Measurements from ENCODE around the gene DDX51.

The DDX51 gene

GRCh38 chr12:132144115-132144809 lies at the start of gene DDX51, which contains the start of gene NOC4L:
TSS of gene DDX51 (minus strand) at chr12:132144319. CDS start at chr12:132144296, 23 bp downstream.
TSS of gene NOC4L (plus strand) at chr12:132144457. CDS start at chr12:132144489, 32 bp downstream.
- DNase-seq (ENCODE audit: low spot score), result peak; percentile 99

DNA sequence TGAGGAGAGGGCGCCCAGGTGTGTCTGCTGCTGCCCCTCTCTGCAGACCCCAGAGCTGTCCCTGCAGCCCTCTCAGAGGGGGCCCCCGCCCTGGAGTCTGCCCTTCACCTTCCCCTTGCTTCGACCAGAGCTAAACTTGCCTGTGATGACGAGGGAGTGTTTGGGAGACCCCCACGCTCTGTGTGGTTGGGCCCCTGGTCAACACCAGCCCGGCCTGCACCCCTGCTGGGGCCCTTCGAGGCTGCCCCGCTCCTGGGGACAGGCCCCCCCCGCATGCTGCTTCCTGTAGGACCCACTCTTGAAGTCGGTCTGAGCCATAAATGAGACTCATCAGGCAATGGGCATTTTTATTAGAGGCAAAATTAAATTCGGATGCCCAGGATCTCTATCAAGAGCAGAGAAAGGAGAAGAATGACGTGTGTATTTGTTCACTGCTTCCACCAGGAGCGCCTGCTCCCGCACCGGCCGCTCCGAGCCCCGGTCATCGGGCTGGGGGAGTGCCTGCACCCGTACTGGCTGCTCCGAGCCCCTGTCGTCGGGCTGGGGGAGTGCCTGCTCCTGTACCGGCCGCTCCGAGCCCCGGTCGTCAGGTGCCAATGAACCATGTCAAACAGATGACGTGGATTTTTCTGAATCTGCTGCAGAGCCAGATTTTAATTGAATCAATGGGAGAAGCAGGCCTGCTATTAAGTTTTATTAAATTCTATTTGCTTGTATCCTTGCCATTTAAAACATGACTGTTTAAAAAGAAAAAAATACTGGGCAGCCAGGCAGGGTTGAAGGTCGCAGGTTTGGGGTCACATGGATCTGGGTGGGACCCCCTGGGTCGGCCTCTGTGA lies 47.8 kb upstream of the DDX51 start:
- DNase-seq (ENCODE audit: low spot score), result no peak

DNA sequence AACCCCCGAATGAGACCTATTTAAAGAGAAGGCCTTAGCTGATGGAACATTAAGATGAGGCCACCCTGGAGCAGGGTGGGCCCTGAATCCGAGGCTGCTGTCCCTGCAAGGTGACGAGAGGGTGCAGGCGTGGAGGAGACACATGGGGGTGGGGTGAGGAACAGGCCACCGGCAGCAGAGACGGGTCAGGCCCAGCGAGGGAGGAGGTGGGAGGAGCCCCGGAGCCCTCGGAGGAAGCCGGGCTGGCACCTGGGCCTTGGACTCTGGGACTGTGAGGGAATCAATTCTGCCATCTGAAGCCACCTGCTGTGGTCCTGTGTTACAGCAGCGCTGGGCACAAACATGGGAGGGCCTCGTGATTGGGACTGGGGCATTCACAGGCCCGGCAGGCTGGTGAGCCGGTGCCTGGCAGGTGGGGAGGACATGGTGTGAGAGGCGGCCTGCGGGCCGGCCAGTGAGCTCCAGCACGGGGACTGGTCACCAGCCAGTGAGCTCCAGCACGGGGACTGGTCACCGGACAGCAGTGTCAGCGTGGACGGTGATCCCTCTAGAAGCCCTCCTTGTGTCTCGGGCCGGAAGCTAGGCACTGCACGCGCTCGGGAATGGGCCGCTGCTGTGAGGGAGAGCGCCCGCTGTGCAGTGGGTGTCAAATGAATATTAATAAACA lies 46.8 kb upstream of the DDX51 start:
- no peak for DNase-seq (ENCODE audit: low spot score)

DNA sequence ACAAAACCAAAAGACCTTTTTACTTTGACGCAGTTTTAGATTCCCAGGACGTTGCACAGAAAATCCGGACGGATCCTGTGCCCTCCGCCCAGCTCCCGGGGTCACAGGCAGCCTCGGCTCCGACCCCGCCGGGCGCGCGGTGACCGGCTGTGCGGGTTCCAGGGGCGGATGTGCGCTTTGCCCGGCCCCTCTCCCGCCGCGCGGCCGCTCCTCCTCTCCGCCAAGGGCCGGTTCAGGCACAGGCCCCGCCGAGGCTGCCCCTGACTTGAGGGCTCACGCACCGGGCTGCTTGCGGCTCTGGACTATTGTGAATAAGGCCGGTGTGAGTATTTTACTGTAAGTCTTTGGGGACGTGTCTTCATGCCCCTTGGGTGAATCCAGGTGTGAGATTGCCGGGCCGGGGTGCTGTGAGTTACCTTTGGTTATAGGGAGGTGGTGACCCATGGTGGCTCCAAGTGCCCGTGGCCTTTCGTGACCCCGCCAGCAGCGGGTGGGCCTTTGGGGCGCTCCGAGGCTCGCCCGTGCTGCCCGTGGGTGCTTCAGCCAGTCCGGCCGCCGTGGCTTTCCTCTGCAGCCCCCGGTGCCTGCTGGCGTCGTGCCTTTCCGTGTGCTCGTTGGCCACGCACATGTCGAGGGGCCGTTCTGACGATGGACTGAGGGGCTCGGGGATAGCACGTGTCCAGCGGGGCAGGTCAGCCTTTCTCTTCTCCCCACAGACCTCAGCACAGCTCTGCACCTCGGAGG lies 46.1 kb upstream of the DDX51 start:
- DNase-seq (ENCODE audit: low spot score), result no peak

DNA sequence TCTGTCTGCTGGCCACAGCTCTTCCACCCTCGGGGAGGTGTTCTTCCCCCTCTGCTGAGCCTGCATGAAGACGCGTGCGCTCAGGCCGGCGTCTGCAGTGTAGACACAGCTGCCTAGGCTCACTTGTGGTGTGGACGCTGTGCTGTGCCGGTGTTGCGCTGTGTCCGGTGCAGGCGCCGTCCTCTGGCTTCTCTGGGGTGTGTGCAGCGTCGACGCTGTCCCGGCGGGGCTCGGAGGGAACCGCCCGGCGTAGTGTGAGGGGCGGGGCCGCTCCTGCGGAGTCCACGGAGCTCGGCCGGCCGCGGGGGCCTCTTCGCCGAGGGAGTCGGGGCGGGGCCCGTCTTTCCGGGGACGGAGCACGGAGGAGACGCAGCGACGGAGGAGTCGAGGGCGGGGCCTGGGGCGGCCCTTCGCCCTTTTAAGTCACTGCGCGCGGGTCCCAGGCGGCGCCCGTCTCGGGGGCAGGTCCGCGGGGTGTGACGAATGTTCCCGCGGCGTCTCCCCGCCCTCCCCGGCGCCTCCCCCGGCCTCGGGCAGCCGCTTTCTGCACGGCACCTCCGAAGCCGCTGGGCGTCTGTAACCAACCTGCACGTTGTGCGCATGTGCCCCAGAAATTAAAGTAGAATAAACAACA lies 45.4 kb upstream of the DDX51 start:
- peak; percentile 88 for DNase-seq (ENCODE audit: low spot score)

DNA sequence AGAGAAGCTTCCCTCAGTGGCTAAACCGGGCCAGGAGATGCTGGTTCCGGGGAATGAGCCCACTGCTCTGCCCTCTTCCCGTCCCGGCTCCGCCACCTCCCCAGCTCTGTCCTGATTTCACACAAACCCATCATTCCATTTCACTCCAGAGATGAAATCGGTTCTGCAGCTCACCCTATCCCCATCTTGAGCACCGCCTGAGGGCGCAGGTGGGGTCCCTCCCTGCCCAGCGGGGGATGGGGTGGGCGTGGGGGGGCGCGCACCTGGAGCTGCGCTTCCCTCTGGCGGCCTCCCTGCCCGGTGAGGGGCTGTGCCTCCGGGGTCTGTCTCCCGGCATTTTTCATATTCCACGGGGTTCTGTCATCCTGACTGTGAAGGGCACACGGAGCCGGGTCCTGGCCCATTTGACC lies 44.8 kb upstream of the DDX51 start:
- no peak for DNase-seq (ENCODE audit: low spot score)

GRCh38 chr12:132188451-132188901 lies 44.4 kb upstream of the DDX51 start:
- no peak for DNase-seq (ENCODE audit: low spot score)

DNA sequence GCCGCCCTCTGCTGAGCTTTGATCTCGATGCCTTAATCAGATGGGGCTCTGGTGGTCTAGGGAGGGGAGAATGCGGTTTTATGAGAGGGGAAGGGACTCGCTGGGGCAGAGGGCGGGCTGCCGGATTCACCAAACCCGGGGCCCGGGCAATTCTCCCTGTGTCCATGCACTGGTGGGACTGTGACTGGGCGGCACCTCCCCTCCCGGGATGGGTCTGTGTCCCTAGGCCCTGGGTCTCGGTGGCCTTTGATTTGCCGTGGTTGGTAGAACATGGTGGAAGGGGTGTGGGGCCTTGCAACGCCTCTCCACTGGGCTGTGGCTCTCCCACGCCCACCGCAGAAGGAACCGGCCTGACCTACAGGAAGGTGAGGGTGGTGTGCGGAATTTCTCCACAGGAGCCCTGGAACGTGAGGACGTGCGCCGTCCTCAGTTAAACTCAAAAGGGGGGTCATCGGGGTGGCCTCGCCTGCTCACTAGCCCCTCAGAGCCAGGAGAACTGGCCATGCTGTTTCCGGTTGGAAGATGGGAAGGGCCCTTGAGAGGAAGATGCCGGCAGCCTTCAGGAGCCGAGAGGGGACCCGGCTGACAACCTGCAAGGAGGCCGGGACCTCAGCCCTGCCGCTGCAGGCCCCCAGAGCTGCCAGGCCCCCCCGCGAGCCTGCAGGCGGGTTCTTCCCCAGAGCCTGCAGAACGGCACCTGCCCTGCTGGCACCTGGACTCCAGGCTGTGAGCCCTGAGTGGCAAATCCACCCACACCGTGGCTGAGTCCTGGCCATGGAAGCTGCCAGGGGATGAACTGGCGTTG lies 43.7 kb upstream of the DDX51 start:
- no peak for DNase-seq (ENCODE audit: low spot score)

GRCh38 chr12:132186857-132187620 lies 42.9 kb upstream of the DDX51 start:
- no peak for DNase-seq (ENCODE audit: low spot score)

- DNase-seq (ENCODE audit: low spot score), result no peak
These were observed 42.2 kb upstream of the DDX51 start for GRCh38 chr12:132186208-132186856.

DNA sequence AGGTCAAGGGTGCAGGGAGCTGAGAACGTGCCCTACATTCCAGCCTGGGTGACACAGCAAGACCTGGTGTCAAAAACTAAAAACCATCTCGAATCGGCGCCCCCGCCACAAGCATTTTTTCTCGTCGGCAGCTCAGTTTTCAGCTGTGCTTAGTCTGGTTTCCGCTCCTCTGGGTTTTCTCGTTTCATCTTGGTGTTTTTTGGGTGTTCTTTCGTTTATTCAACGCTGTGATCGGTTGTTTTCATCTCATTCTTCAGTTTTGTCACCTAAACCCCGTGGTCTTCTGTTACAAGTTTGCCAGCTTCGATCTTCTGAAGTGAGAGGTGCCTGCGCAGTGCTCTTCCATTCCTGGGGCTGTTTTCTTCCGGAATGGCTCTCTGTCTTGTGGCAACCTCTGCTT lies 41.6 kb upstream of the DDX51 start:
- DNase-seq (ENCODE audit: low spot score), result no peak

DNA sequence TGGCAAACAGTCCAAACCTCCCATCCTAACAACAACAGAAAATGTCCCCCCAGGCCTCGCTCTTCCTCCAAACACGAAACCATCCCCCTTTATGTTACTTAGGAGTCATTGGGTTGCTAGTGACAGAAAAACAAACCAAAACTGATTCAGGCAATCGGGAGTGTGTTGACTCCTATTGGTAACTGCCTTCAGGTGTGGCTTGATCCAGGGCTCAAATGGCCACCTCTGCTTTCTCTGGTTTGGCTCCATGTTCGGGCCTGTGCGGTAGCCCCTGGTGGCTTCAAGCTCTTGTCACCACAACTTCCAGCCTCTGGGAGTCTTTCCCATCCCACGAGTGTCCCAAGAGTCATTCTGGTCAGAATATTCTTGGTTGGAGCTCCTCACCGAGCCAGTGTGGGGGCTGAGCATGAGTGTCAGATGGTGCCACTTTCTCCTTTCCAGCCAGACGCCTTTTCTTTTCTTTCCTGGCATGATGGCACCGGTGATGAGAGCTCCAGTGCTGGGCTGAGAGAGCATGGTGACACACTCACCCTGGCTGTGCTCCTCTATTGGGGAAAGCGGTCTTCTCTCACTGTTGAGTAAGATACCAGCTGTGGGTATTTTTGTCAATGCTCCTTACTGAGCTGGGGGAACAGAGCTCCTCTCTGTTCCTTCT lies 38.7 kb upstream of the DDX51 start:
- DNase-seq (ENCODE audit: low spot score), result no peak

DNA sequence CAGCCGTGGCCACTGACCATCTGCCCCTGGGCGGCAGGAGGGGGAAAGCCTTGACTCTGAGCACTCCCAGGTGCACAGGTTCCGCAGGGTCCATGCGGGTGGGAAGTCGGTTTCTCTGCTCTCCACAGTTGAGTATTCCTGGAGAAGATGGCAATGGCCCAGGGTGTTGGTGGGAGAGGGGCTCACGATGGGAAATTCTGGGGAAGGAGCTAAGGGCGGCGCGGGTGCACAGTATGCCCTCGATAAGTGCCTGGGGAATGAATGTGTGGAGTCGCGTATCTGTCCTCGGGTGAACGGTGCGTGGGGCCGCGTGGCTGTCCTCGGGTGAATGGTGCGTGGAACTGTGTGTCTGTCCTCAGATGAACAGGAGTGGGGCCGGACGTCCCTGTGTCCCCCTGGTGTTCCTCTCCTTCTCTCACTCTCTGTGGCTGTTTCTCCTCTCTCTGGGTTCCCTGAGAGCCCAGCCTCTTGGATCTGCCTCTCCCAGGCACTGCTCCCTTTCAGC lies 38.1 kb upstream of the DDX51 start:
- DNase-seq (ENCODE audit: low spot score), result no peak

- no peak for DNase-seq (ENCODE audit: low spot score)
These were observed 37.6 kb upstream of the DDX51 start for GRCh38 chr12:132181570-132182200.

- no peak for DNase-seq (ENCODE audit: low spot score)
These were observed 36.8 kb upstream of the DDX51 start for GRCh38 chr12:132180648-132181546.

- no peak for DNase-seq (ENCODE audit: low spot score)
These were observed 35.6 kb upstream of the DDX51 start for GRCh38 chr12:132179431-132180362.
